KG1 (cell line): ENCODE results near the gene RAMP3.
A peak's percentile ranks its signal among the peaks of the same experiment; 100 is the strongest.
"Not testable (repeated sequence)": the region's sequence is repeated elsewhere in the genome, so short reads cannot be mapped to it uniquely, and the experiment has no call there.

Experiments
- DNase-seq: peaks from one replicate; lab custom pipeline; 2025; lab: John Stamatoyannopoulos, UW

Gene RAMP3, protein sequence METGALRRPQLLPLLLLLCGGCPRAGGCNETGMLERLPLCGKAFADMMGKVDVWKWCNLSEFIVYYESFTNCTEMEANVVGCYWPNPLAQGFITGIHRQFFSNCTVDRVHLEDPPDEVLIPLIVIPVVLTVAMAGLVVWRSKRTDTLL

DNA sequence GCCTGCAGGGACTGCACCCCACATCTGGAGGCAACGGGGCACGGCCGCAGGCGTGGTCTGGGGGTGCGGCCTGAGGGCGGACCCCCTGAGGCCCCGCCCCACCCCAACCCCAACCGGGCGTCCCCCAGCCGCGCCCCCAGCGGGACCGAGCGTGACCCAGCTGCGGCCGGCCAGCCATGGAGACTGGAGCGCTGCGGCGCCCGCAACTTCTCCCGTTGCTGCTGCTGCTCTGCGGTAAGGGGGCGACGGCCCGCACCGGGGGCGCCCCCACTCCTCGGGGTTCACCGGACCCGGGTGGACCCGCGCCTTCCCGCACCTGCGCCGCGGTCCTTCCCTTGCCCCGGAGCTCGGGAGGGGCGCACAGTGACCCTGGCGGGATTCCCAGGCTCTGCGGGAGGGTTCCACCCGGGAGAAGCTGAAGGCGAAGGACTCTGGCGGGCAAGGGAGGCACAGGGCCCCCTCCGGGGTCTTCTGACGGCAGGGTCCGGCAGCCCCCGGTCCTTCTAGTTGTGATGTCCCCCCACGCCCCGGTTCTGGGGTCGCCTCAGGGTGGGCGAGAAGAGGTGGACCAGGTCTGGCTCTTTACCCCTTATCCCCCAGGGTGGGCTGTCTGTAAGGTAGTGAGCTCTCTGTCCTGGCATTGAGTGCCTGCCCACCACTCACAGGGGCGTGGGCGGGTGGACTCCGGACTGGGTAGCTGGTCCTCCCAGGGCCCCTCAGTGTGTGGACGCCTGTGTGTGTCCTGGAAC is at the start of gene RAMP3:
RAMP3 (plus strand) TSS at position 139 of the 749 bp plus-strand sequence; CDS start at position 177, 38 bp downstream.
- no peak for DNase-seq

DNA sequence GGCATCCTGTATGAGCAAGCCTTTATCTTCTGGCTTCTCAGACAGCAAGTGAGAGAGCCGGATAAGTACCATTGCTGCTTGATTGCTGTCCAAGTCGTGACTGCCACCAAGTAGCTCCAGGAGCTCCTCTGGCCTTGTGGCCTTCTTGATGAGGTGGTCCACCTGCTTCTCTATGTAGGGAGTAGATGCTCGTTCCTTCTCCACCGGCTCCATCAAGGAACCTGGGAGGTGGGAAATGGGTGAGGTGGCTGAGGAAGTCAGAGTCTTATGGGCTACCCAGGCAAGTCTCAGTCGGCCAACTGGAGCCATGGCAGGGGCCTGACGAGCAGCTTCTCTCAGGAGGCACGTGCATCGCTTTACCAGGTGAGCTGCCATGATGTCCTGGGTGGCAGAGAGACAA is 48.7 kb upstream of the RAMP3 start:
- no peak for DNase-seq

DNA sequence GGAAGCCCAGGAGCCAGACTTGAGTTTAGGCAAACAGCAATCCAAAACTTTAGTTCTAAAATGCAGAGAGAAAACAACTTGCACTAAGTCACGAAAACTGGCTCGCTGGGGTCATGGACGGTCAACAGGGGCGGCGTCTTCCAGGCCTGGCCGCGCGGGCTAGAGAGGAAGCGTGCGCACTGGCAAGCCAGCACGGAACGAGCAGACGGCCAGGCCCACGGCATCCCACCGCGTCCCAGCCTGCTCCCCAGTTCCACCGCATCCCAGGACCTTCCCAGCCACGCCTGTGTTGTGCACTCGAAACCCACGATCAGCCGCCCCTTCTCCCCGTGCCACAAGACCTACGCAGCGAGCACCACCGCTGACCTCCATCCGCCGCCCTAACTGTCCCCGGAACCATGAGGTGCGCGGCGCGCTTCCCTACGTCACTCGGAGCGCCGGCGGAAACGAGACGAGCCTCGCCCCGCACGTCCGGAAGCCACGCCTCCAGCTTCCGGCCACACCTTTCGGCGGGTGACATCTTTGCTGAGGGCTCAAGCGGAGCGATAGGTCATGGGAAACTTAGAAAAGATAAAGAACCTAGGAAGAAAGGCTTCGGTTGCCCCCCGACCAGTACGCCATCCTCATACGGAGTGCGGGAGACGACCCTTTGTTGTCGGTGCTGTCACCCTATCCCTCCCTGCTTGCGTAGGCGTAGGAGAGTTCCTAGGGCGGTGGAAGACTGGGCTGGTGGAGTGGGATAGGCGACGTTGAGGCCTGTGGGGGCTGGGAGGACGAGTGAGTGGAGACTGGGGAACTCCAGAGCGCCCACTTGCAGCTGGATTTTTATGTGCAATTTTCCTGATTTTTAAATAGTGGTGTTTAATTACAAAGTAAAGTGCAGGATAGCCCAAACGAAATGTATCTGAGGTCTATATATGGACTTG is 46.0 kb upstream of the RAMP3 start, which contains the start of gene TBRG4:
TBRG4 (minus strand) TSS at position 400 of the 926 bp plus-strand sequence. CDS start 2,460 bp downstream, outside the sequence.
- peak; percentile 90 for DNase-seq

DNA sequence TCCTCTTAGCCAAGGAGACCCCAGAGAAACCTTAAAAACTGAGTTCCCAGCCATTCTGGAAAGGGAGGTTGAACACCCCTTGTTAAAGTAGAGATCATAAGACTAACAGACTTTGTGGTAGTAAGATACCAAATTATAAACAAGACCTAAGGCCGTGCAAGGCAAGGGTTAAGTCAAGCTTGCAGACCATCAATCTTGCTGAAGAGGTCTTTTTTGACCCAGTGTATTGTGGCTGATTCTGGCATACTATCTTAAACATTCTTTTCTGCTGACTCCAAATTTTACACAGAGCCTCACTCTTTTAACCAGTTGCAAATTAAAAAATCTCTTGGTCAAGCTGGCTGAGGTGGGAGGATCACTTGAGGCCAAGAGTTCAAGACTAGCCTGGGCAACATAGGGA is 44.9 kb upstream of the RAMP3 start:
- DNase-seq = no peak

DNA sequence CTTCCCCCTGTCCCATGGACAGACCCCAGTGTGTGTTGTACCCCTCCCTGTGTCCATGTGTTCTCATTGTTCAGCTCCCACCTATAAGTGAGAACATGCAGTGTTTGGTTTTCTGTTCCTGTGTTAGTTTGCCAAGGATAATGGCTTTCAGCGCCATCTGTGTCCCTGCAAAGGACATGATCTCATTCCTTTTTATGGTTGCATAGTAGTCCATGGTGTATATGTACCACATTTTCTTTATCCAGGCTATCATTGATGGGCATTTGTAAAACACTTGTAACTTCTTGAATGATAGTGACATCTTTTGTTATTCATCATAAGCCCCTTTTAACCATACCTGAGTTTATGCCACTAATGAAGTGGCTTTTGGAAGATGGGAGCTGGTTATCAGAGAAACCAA is 43.3 kb upstream of the RAMP3 start:
- DNase-seq = not testable (repeated sequence)

DNA sequence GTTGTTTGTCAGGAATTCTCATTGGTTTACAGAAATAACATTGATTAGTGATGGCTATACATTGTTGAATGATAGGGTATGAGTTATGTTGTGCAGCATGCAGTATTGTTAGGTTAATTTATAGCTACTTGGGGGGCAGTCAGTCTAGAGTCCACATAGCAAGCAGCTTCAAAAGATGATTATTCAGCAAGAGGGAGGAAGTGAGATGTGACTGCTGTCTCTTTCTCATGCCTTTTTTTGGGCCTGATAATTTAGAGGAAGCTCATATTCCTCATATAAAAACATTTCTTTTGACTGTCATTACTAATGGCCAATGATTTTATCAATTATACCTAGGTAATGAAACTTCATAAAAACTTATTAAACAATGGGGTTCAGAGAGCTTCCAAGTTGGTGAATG is 42.7 kb upstream of the RAMP3 start:
- no peak for DNase-seq

DNA sequence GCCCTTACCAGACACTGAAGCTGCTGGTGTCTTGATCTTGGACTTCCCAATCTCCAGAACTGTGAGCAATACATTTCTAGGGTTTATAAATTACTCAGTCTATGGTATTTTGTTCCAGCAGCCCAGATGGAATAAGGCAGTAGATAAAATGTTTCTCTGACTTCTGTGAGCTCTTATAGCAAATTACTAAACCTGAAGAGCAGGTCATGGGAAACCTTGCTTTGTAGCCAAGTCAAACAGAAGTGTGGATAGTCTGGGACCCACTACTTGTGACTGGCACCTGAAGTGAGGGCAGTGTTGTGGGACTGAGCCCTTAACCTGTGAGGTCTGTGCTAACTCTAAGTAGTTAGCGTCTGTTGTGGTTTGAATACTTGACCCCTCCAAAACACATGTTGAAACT is 41.5 kb upstream of the RAMP3 start:
- no peak for DNase-seq

DNA sequence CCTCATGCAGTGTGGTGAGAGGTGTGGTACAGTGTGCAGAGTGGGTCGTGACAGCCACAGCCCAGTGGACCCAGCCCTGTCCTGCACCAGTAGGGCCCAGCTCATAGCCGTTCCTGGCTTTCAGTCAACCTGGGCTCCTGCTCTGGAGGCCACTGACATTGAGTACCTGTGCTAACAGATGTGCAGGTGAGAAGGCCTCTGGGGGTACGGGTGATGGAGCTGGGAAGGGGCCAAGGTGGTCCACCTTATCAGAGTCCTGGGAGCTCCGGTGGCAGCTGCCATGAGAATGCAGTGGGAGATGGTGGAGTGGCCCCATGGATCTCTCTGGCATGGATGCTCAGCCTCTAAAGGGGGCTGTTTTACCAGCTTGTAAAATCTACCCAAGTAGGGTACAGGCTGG is 40.0 kb upstream of the RAMP3 start:
- no peak for DNase-seq

DNA sequence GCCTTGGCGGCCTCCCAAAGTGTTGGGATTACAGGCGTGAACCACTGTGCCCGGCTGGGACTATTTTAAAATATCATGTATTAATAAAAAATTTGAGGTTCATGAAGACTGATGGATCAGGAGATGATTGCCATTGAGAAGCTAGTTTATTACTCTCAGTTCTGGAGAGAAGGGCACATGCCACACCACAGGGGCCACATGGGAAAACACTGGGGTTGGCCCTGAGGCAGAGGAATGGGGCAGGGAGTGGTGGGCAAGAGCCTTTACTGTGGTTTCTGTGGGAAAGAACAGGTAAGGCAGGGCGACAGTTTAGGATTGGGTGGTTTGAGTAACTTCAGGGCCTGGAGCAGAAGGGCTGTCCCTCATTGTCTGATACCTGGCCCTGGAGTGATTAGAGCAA is 39.3 kb upstream of the RAMP3 start:
- DNase-seq = no peak

DNA sequence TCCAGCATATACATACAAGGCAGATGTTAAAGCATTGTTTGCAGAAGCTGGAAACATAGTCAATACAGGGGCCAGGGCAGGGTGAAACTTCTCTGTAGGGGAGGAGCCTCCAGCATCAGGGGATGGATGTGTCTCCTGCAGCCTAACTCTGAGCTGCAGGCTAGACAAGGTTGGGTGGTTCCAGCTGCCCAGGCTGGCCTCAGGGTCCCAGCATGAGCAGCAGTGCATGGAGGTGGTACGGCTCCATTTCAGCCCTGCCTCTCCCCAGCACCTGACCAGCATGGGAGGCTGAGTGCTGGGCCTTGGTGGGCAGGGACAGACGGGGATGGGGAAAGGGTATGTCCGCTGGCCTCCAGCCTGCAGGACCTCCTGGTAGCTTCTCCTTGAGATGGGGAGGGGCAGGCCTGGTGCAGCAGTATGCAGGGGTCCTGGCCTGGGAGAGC is 38.7 kb upstream of the RAMP3 start:
- DNase-seq = no peak

DNA sequence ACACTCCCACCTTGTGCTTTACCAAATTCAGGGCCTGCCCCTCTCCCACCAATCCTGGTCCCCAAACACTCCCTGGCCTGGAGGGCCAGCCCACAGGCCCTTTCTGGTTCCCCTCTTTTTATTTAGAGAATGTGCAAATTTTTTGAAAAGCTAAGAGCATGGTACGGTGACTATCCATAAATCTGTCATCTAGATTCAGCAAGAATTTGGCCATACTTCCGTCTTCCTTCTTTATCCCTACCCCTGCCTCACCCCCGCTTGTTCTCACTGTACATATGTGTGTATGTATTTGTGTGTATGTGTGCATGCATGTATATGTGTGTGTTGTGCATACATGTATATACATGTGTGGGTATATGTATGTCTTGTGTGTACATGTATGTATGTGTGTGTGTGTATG is 38.0 kb upstream of the RAMP3 start:
- no peak for DNase-seq

DNA sequence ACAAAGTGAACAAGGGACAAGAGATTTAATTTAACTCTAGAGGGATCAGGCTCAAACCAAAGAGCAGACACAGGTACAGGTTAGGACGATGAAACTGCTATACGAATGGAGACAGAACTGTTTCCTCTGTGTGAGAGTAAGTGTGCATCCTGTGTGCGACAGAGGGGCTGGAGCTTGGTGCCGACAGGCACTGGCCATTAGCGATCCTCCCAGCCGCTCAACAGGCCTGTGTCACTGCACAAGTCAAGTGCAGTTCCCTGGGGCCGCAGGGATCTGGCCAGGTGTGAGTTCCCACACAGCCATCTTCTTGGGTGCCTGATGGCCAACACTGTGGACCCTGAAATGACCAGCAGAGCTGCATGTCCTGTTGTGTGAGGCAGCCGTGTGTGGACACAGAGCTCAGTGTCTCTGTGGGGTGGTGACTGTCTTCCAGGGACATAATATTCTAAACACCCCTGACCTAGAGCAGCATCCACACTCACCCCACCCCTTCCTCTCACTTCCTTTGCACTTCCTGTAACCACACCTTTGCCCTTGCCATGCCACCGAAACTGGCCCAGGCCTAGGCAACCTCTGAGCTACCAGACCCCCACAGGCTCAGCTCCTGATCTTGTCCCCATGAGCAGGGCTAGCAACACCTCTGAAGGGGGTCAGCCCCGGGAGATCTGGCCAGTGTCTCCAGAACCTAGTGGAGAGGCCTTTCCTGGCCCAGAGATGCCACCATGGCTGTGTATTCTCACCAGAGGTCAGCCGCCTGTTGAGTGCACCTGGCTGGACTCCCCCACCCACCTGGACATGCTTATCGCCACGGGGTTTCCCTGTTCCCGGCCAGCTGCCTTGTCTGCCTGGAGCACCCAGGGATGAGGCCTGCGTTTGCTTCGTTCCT is 34.4 kb upstream of the RAMP3 start:
- no peak for DNase-seq

DNA sequence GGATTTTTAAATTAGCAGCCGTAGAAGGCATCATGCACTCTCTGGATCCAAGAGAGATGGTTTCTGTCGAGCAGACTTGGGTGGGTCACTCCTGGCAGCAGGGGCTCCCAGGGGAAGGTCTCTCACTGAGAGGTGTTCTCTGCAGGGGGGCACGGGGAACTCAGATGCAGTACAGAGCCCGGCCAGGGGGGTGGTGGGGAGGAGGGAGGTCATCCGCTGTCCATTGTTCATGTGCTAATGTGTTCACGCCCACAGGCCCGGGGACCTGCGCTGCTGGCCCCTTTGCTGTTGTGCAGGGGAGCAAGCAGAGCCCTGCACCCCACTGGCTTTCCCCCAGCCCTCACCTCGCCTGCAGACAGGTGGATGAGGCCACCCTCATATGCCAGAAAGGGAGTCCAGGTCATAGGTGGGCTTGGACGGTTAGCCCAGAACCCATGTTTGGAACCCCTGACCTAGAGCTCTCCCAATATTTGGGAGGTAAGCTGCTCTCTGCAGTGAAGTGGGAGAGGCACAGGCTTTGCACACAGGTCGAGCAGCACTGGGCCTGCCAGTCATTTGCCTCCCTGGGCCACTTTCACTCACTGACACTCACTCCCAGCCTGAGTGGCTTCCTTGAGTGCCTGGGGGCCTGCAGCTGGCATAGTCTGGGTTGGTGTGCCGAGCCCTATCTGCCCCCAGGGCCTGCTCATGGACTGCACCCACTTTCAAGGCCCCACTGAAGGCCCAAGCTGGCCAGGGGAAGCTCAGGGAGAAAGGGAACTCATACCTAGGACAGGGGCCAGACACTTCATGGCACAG is 33.5 kb upstream of the RAMP3 start:
- no peak for DNase-seq

DNA sequence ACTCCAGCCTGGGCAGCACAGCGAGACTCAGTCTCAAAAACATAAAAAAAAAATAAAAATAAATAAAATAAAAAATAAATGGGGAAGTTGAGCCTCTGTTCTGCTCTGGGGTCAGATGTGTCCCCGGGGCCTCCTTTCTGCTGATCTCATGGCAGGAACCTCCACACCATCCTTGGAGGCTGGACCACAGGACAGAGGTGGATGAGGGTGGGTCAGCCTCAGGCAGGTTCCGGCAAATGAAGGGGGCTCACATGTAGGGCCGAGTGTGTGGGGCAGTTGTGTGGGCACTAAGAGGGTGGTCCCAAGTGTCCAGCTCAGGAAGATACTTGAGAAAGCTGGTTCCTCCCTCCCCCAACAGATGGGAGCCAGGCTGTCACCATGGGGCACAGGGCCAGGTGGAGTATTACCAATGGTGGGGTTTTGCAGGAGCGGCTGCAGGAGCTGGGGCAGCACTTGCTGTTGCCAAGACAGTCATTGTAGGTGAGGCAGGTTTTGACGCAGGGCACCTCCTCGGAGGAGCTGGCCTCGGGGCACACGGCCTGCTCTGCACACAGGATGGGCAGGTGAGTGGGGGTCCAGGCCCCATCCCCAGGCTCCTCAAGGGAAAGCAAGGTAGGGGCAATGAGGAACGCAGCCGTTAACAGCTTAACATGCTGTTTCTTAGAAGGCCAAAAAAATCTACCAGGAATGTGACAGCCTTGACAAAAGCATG is 32.2 kb upstream of the RAMP3 start:
- no peak for DNase-seq

DNA sequence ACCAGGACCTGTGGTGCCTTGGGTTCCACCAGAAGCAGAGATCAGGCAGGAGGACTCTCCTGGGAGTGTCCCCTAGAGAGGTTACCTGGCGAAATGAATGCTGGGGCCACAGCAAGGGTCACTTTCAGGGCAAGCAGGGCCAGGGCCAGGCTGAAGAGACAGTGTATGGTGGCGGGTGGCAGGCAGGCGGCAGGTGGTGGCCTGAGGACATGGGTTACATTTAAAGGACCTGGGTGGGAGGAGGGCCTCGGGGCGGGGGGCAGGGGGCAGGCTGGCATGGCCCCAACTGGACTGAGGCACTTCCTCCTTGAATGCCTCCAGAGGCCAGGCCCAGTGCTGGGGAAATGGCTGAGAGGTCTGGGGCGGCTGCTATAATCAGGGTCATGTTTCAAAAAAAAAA is 31.4 kb upstream of the RAMP3 start:
- no peak for DNase-seq

DNA sequence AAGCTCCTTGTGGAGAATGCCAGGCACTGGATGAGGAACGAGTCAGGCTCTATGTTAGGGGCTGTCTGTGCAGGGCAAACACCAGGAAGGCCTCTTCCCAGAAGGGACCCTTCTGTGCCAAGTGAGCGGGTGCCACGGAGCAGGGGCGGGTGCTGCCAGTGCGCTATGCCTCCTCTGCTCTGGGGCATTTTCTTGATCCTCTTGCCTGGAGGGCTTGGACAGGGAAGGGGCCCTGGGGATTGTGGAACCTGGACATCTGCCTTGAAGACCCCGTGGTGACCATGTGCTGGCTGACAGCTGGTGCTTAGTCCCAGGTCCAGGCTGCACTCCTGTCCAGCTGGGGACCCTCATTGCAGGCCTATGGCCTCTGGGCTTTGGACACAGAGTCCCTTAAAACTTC is 30.7 kb upstream of the RAMP3 start:
- DNase-seq = no peak

DNA sequence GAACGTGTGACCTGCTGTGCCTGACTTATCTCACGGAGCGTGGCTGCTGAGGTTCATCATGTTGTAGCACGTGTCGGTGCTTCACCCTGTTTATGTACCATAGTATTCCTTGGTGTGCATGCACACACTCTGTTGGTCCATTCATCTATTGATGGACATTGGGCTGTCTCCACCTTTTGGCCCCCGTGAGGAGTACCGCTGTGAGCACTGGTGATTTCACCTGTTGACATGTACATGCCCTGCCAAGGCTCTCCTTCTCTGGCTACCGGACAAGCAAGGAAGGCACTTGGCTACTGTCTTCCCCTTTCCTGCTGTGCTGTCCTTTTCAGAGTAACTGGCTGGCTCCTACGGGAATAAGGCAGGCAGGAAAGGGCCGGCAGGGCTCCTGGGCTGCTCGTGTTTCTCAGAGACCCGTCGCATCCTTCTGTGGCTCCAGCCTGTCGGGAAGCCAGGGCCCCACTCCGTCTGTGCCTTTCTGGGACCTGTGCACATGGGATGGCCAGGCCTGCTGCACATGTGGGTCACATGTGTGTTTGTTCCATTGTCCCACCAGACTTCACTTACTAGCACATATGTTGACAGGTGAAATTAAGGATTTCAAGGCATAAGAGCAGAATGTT is 28.3 kb upstream of the RAMP3 start:
- no peak for DNase-seq

DNA sequence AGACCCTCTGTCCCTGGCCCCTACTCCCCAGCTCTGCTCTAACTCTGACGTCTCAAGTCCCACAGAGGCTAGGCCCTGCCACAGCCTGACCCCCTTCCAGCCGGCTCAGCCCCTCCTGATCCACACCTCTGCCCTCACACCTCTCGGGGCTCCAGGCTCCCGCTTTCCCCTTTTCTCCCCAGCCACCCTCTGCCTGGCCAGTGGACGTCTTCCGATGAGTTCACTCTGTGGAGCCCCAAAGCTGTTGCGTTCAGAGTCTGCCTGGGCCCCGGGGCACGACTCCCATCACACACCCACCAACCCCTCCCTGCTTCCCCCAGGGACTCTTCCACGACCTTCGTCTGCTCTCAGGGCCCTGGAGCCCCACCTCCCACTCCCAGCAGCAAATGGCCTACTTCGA is 27.7 kb upstream of the RAMP3 start:
- no peak for DNase-seq

DNA sequence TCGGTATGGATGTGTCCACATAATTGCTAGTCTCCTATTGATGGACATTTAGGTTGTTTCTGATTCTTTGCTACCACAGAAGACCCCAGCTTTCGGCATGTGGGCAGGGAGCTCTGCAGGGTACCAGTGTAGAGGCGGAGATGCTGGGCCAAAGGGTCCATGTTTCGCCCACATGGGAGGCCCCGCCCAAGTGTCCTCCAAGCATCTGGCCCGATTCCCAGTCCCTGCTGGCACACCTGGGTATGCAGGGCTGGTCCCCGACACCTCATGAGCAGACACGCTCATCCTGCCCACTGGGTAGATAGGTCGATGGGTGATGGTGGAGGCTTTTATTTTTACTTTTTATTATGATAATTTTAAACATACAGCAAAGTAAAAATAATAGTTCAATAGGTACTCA is 26.7 kb upstream of the RAMP3 start:
- DNase-seq = no peak

DNA sequence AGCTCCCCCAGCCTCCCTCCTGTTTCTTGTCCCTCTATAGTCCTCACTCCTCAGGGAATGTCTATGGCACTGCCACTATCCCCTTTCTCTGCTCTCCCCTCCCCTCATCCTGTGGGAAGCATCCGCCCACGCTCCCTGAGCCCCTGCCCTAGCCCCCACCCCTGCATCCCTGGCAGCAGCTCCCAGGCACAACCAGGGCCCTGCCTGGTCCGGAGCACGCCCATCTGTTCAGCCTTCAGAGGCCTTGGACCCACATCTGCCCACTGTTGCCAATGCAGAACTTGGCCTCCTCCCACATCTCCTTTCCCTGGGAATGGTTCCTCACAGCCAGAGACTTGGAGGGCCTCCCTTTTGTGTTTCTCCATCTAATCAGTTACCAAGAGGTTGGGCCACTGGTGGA is 25.7 kb upstream of the RAMP3 start:
- no peak for DNase-seq
